ENCODE measurements around the gene TRMT10B.
"Not testable (repeated sequence)": the region's sequence is repeated elsewhere in the genome, so short reads cannot be mapped to it uniquely, and the experiment has no call there.

The TRMT10B gene

GRCh38 chr9:37753489-37754190 lies at the start of gene TRMT10B:
TSS of gene TRMT10B (plus strand) at chr9:37753805. CDS start at chr9:37761932, 8,127 bp downstream.
- DNase-seq: peak in 1 of 2 experiments; percentile 41

- DNase-seq: no peak
These were observed 47.8 kb upstream of the TRMT10B start for GRCh38 chr9:37705787-37706186.

- DNase-seq: no peak
These were observed 47.3 kb upstream of the TRMT10B start for GRCh38 chr9:37706290-37706689.

GRCh38 chr9:37707748-37708147 lies 45.9 kb upstream of the TRMT10B start:
- DNase-seq: no peak

- no peak for DNase-seq
These were observed 43.6 kb upstream of the TRMT10B start for GRCh38 chr9:37710046-37710445.

GRCh38 chr9:37715260-37715659 lies 38.3 kb upstream of the TRMT10B start:
- DNase-seq: no peak

- DNase-seq: no peak
These were observed 37.6 kb upstream of the TRMT10B start for GRCh38 chr9:37715991-37716505.

- no peak for DNase-seq
These were observed 34.1 kb upstream of the TRMT10B start for GRCh38 chr9:37719526-37719925.

GRCh38 chr9:37727013-37727412 lies 26.6 kb upstream of the TRMT10B start:
- DNase-seq: no peak

GRCh38 chr9:37729499-37729898 lies 24.1 kb upstream of the TRMT10B start:
- no peak for DNase-seq

- DNase-seq: no peak
These were observed 23.3 kb upstream of the TRMT10B start for GRCh38 chr9:37730256-37730655.

GRCh38 chr9:37730839-37731238 lies 22.8 kb upstream of the TRMT10B start:
- no peak for DNase-seq

GRCh38 chr9:37732086-37732741 lies 21.4 kb upstream of the TRMT10B start:
- no peak for DNase-seq

GRCh38 chr9:37732952-37733351 lies 20.7 kb upstream of the TRMT10B start:
- DNase-seq: no peak

GRCh38 chr9:37739222-37739621 lies 14.4 kb upstream of the TRMT10B start:
- no peak for DNase-seq

GRCh38 chr9:37740128-37740527 lies 13.5 kb upstream of the TRMT10B start:
- no peak for DNase-seq

- no peak for DNase-seq
These were observed 12.8 kb upstream of the TRMT10B start for GRCh38 chr9:37740631-37741328.

- no peak for DNase-seq
These were observed 7.6 kb upstream of the TRMT10B start for GRCh38 chr9:37745970-37746369.

GRCh38 chr9:37746448-37747270 lies 6.9 kb upstream of the TRMT10B start:
- no peak for DNase-seq

GRCh38 chr9:37747271-37747753 lies 6.3 kb upstream of the TRMT10B start:
- DNase-seq: no peak

- no peak for DNase-seq
These were observed 4.5 kb upstream of the TRMT10B start for GRCh38 chr9:37749129-37749528.

- DNase-seq: no peak
These were observed 2.4 kb upstream of the TRMT10B start for GRCh38 chr9:37751186-37751585.

GRCh38 chr9:37751704-37752103 lies 1.9 kb upstream of the TRMT10B start:
- not testable (repeated sequence) for DNase-seq

Measured in cerebellar nuclear complex (tissue), 1 donor.